ENCODE data around the gene ABTB1. TPM values are rescaled to one million over a fixed set of nuclear protein-coding genes. Genes with fewer than 3 reads are reported as not detected.
A peak's percentile ranks its signal among the peaks of the same experiment; 100 is the strongest.

The ABTB1 gene
- total and polyA plus RNA-seq, 7 donors = 18.0 to 75.3 (median 36.5) TPM

- WGBS, 2 donors = 94 to 95% methylated on average over 7 of the region's 7 CpGs
- TF ChIP-seq EP300 (IDR thresholded peaks at IDR 0.05) (no peak), POLR2A (IDR thresholded peaks at IDR 0.05) (no peak), POLR2AphosphoS5 (IDR thresholded peaks at IDR 0.05) (no peak)
- TF ChIP-seq, protein P1, sequence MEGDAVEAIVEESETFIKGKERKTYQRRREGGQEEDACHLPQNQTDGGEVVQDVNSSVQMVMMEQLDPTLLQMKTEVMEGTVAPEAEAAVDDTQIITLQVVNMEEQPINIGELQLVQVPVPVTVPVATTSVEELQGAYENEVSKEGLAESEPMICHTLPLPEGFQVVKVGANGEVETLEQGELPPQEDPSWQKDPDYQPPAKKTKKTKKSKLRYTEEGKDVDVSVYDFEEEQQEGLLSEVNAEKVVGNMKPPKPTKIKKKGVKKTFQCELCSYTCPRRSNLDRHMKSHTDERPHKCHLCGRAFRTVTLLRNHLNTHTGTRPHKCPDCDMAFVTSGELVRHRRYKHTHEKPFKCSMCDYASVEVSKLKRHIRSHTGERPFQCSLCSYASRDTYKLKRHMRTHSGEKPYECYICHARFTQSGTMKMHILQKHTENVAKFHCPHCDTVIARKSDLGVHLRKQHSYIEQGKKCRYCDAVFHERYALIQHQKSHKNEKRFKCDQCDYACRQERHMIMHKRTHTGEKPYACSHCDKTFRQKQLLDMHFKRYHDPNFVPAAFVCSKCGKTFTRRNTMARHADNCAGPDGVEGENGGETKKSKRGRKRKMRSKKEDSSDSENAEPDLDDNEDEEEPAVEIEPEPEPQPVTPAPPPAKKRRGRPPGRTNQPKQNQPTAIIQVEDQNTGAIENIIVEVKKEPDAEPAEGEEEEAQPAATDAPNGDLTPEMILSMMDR (IDR thresholded peaks at IDR 0.05) = no peak
- intact Hi-C loops (cut with DNase I) = no loop called here
- no peaks in the 10 kb centered on the region for H3K9me3 ChIP-seq
- no peak for DNase-seq
- H3K4me1 ChIP-seq = peaks cover 0 to 56% (median 52%) of the 10 kb centered on the region in 4 donors
- peak overlapping the region in 1 of 4 donors; percentile 32 for H3K27ac ChIP-seq
- H3K4me3 ChIP-seq = no peak overlapping the region
- no peaks in the 10 kb centered on the region for H3K27me3 ChIP-seq
- peaks cover 0 to 18% (median 3%) of the 10 kb centered on the region in 4 donors for H3K36me3 ChIP-seq
Observed at GRCh38 chr3:127693336-127693843, 20.6 kb downstream of the ABTB1 start.

- H3K36me3 ChIP-seq = peaks cover 0 to 18% (median 3%) of the 10 kb centered on the region in 4 donors
- H3K4me1 ChIP-seq = peaks cover 0 to 56% (median 52%) of the 10 kb centered on the region in 4 donors
- no peaks in the 10 kb centered on the region for H3K27me3 ChIP-seq
- 76 to 86% methylated on average over 17 of the region's 17 CpGs for WGBS, 2 donors
- intact Hi-C loops (cut with DNase I) = no loop called here
- H3K4me3 ChIP-seq = no peak overlapping the region
- TF ChIP-seq POLR2AphosphoS5 (IDR thresholded peaks at IDR 0.05) (peak in 3 of 4 donors; percentile 10 to 16 (median 15)), EP300 (IDR thresholded peaks at IDR 0.05) (no peak), POLR2A (IDR thresholded peaks at IDR 0.05) (no peak)
- TF ChIP-seq, protein P1 (IDR thresholded peaks at IDR 0.05) = peak in 3 of 4 experiments; percentile 15 to 40 (median 32)
- no peak for DNase-seq
- H3K9me3 ChIP-seq = no peaks in the 10 kb centered on the region
- H3K27ac ChIP-seq = peak overlapping the region in 2 of 4 donors; percentile 16 to 97
Observed at GRCh38 chr3:127694467-127695215, 21.9 kb downstream of the ABTB1 start.

GRCh38 chr3:127697551-127698240, 24.9 kb downstream of the ABTB1 start:
- Histone ChIP-seq H3K9me3 (no peaks in the 10 kb centered on the region), H3K27ac (peak overlapping the region; percentile 87 to 97 (median 94)), H3K4me3 (peak overlapping the region; percentile 14 to 38 (median 20)), H3K36me3 (peaks cover 0 to 11% (median 0%) of the 10 kb centered on the region in 4 donors), H3K4me1 (peaks cover 0 to 62% (median 52%) of the 10 kb centered on the region in 4 donors), H3K27me3 (no peaks in the 10 kb centered on the region)
- DNase-seq = peak; percentile 97
- TF ChIP-seq POLR2AphosphoS5 (IDR thresholded peaks at IDR 0.05) (peak; percentile 88 to 92 (median 90)), EP300 (IDR thresholded peaks at IDR 0.05) (peak in 3 of 4 donors; percentile 79 to 92 (median 90)), POLR2A (IDR thresholded peaks at IDR 0.05) (no peak)
- intact Hi-C loops (cut with DNase I) = loop anchor here (1.0 kb wide), 1 partner anchor 90 kb away; no protein-coding TSS in a partner anchor
- 48 to 59% methylated on average over 16 of the region's 16 CpGs for WGBS, 2 donors

DNA sequence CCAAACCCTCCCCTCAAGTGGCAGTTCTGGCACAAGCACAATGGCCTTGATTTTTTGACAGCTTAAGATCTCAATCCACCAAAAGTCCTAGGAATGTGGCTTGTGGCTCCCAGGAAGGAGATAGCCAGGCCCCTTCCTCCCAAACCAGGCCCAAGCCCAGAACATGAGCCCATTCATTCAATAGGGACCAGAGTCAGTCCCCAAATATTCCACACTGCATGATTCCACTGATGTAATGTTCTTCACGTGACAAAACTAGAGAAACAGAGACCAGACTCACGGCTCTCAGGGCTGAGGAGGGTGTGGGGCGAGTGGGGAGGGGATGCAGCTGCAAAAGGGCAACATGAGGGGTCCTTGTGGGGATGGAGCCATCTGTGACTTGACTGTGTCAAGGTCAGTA, 25.5 kb downstream of the ABTB1 start:
- no peak overlapping the region for H3K4me3 ChIP-seq
- intact Hi-C loops (cut with DNase I) = loop anchor here (1.0 kb wide), 1 partner anchor 89 kb away; no protein-coding TSS in a partner anchor
- TF ChIP-seq POLR2AphosphoS5 (IDR thresholded peaks at IDR 0.05) (no peak), EP300 (IDR thresholded peaks at IDR 0.05) (no peak), POLR2A (IDR thresholded peaks at IDR 0.05) (no peak)
- TF ChIP-seq, protein P1 (IDR thresholded peaks at IDR 0.05) = no peak

More for the DNA sequence above, 25.5 kb downstream of the ABTB1 start:
- peaks cover 0 to 5% (median 0%) of the 10 kb centered on the region in 4 donors for H3K36me3 ChIP-seq
- 80 to 84% methylated on average over 3 of the region's 3 CpGs for WGBS, 2 donors
- peaks cover 0 to 68% (median 56%) of the 10 kb centered on the region in 4 donors for H3K4me1 ChIP-seq
- H3K9me3 ChIP-seq = no peaks in the 10 kb centered on the region
- H3K27ac ChIP-seq = peak overlapping the region; percentile 87 to 97 (median 94)
- no peaks in the 10 kb centered on the region for H3K27me3 ChIP-seq
- no peak for DNase-seq

Measured in sigmoid colon (tissue), 7 donors.